Panc1 (cell line): ENCODE measurements around the gene CAPN3. TPM values are rescaled to one million over a fixed set of nuclear protein-coding genes. Genes with fewer than 3 reads are reported as not detected.

ENCODE experiments used
- ATAC-seq: fragments of 200-7000 bp; cut with Tn5 transposase; 2 replicates; pipeline ENCODE4 v1.9.1; 2020; ENCODE audit warnings: mild to moderate bottlenecking, moderate library complexity
- BruUV-seq: library from RNA; stranded (reverse); fragments of 400-500 nt; replicated peaks from 2 replicates; lab custom pipeline; 2021; lab: Mats Ljungman, UMichigan
- CTCF ChIA-PET: fragments of 300-600 bp; sonication (Branson Sonifier 250); formaldehyde crosslinking; loops from one replicate; lab custom pipeline; 2022; ENCODE audit warnings: antibody characterized with exemption; lab: Charles Lee
- POLR2A ChIA-PET: fragments of 300-600 bp; sonication (Branson Sonifier 250); formaldehyde crosslinking; loops from one replicate; lab custom pipeline; 2022; ENCODE audit warnings: antibody characterized with exemption; lab: Charles Lee
- DNase-seq: peaks from one replicate; pipeline ENCODE4 v3.0.0-alpha.2; 2010; ENCODE audit warnings: low read depth, low spot score
- H3K27ac ChIP-seq: 2 replicates; pipeline ENCODE4 v1.5.1; 2011; ENCODE audit warnings: mild to moderate bottlenecking, low read length, inconsistent platforms
- H3K27me3 ChIP-seq: fragments of 200-500 bp; sonication (Bioruptor generic); 2 replicates; pipeline ENCODE4 v1.6.0; 2014; ENCODE audit warnings: low read length, inconsistent platforms; ENCODE audit not compliant: control insufficient read depth, insufficient read depth
- H3K36me3 ChIP-seq: fragments of 200-500 bp; sonication (Bioruptor generic); 2 replicates; pipeline ENCODE4 v1.5.1; 2014; ENCODE audit warnings: inconsistent platforms, mild to moderate bottlenecking, low read length, moderate library complexity; ENCODE audit not compliant: control insufficient read depth, insufficient read depth
- H3K4me1 ChIP-seq: 2 replicates; pipeline ENCODE4 v1.5.1; 2011; ENCODE audit warnings: inconsistent platforms, mild to moderate bottlenecking, low read length, moderate library complexity; ENCODE audit not compliant: control insufficient read depth, insufficient read depth
- H3K4me3 ChIP-seq, 2 experiments: 2 replicates each; pipeline ENCODE4 v1.5.1; 2011 to 2012; ENCODE audit warnings: low read depth in 2 of 2, low read length in 2 of 2, mild to moderate bottlenecking in 2 of 2, inconsistent platforms in 1 of 2, moderate library complexity in 1 of 2
- H3K9me3 ChIP-seq: fragments of 200-500 bp; sonication (Bioruptor generic); 2 replicates; pipeline ENCODE4 v1.5.1; 2014; ENCODE audit warnings: low read depth, mild to moderate bottlenecking, inconsistent platforms, low read length, moderate library complexity; ENCODE audit not compliant: control insufficient read depth, insufficient read depth
- POLR2AphosphoS5 ChIP-seq: IDR thresholded peaks from 2 replicates; pipeline ENCODE4 v1.6.1; 2012; ENCODE audit warnings: mild to moderate bottlenecking, low read depth, low read length, moderate library complexity
- SIN3A ChIP-seq: IDR thresholded peaks from 2 replicates; pipeline ENCODE4 v1.6.1; 2012; ENCODE audit warnings: low read depth, mild to moderate bottlenecking, low read length, moderate library complexity, borderline replicate concordance; ENCODE audit not compliant: insufficient read depth
- TCF7L2 ChIP-seq: IDR thresholded peaks from 2 replicates; pipeline ENCODE4 v1.6.1; 2011; ENCODE audit warnings: mild to moderate bottlenecking, low read depth, low read length, inconsistent platforms
- in situ Hi-C: cut with HindIII; loops from 2 replicates; pipeline ENCODE4 v1.10.0; 2016; ENCODE audit warnings: low sequenced_read_pairs, low pct_unique_long_range_greater_than_20kb
- intact Hi-C: fragments of 100-400 bp; cut with micrococcal nuclease; formaldehyde crosslinking; loops from one replicate; pipeline ENCODE4 v1.10.0; 2022; ENCODE audit not compliant: unreplicated experiment
- total RNA-seq: library from RNA; stranded (reverse); gene quantifications from one replicate; pipeline ENCODE4 v1.2.1, GENCODE V29; 2021; ENCODE audit not compliant: unreplicated experiment
- TF ChIP-seq, protein P1 (sequence below), 2 experiments: IDR thresholded peaks; 2 replicates each; pipeline ENCODE4 v1.6.1; 2011 to 2012; ENCODE audit warnings: low read depth in 2 of 2, control low read depth in 1 of 2, low read length in 1 of 2, mild to moderate bottlenecking in 1 of 2, moderate library complexity in 1 of 2; ENCODE audit not compliant: insufficient read depth in 1 of 2
- TF ChIP-seq, protein P2 (sequence below): fragments of 450-650 bp; IDR thresholded peaks from 2 replicates; pipeline ENCODE4 v1.5.1; 2017; ENCODE audit warnings: mild to moderate bottlenecking

CAPN3 gene
- total RNA-seq, 1 experiment from 2014 or later = 0.31 TPM

DNA sequence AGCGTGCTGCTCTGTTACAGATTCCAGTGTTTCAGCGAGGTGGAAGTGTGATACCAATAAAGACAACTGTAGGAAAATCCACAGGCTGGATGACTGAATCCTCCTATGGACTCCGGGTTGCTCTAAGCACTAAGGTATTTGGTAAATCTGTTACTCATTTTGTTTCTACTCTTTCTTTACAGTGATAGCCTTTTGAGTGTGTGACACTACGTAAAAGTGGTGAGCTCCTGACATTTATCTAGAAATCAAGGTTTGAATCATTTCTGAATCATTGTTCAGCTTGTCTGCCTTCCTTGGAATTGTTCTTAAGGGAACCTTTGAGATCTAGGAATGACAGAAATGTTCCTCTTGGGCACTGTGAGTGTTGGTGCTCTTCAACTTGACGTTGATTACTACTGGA lies 11.2 kb upstream of the CAPN3 start:
- Histone ChIP-seq H3K9me3 (no peaks in the 10 kb centered on the region), H3K27me3 (no peaks in the 10 kb centered on the region), H3K36me3 (no peaks in the 10 kb centered on the region), H3K27ac (no peak overlapping the region), H3K4me1 (no peaks in the 10 kb centered on the region), H3K4me3 (no peak overlapping the region)
- ChIA-PET POLR2A (no interaction called here), CTCF (no interaction called here)
- no peak for ATAC-seq
- no TSS peak for BruUV-seq
- intact Hi-C loops (no loop called here), in situ Hi-C loops (no loop called here)
- no peak for TF ChIP-seq SIN3A
- TF ChIP-seq, protein P1, sequence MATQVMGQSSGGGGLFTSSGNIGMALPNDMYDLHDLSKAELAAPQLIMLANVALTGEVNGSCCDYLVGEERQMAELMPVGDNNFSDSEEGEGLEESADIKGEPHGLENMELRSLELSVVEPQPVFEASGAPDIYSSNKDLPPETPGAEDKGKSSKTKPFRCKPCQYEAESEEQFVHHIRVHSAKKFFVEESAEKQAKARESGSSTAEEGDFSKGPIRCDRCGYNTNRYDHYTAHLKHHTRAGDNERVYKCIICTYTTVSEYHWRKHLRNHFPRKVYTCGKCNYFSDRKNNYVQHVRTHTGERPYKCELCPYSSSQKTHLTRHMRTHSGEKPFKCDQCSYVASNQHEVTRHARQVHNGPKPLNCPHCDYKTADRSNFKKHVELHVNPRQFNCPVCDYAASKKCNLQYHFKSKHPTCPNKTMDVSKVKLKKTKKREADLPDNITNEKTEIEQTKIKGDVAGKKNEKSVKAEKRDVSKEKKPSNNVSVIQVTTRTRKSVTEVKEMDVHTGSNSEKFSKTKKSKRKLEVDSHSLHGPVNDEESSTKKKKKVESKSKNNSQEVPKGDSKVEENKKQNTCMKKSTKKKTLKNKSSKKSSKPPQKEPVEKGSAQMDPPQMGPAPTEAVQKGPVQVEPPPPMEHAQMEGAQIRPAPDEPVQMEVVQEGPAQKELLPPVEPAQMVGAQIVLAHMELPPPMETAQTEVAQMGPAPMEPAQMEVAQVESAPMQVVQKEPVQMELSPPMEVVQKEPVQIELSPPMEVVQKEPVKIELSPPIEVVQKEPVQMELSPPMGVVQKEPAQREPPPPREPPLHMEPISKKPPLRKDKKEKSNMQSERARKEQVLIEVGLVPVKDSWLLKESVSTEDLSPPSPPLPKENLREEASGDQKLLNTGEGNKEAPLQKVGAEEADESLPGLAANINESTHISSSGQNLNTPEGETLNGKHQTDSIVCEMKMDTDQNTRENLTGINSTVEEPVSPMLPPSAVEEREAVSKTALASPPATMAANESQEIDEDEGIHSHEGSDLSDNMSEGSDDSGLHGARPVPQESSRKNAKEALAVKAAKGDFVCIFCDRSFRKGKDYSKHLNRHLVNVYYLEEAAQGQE (IDR thresholded peaks at IDR 0.05; ENCODE audit: insufficient read depth in 1 of 2, low read depth in 2 of 2, low read length in 1 of 2) = no peak
- TF ChIP-seq, protein P2, sequence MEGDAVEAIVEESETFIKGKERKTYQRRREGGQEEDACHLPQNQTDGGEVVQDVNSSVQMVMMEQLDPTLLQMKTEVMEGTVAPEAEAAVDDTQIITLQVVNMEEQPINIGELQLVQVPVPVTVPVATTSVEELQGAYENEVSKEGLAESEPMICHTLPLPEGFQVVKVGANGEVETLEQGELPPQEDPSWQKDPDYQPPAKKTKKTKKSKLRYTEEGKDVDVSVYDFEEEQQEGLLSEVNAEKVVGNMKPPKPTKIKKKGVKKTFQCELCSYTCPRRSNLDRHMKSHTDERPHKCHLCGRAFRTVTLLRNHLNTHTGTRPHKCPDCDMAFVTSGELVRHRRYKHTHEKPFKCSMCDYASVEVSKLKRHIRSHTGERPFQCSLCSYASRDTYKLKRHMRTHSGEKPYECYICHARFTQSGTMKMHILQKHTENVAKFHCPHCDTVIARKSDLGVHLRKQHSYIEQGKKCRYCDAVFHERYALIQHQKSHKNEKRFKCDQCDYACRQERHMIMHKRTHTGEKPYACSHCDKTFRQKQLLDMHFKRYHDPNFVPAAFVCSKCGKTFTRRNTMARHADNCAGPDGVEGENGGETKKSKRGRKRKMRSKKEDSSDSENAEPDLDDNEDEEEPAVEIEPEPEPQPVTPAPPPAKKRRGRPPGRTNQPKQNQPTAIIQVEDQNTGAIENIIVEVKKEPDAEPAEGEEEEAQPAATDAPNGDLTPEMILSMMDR = no peak
- TF ChIP-seq POLR2AphosphoS5 = no peak
- TF ChIP-seq TCF7L2 = no peak
- no peak for DNase-seq

DNA sequence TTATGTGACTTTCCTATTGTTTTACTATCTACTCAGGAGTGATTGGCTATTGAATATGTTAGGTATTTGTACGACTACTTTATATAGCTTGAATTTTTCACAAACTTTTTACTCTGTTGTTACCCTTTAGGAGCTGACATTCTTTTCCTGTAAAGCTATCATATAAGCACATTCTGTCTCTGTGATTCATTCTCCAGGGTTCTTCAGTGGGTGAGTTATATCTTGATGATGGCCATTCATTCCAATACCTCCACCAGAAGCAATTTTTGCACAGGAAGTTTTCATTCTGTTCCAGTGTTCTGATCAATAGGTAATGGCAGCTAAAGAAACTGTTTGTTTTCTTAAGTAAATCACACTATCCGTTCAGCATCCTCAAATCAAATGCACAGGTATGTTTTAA lies 10.1 kb upstream of the CAPN3 start:
- H3K9me3 ChIP-seq = no peaks in the 10 kb centered on the region
- no peak overlapping the region for H3K4me3 ChIP-seq
- TF ChIP-seq POLR2AphosphoS5 (no peak), SIN3A (no peak), TCF7L2 (no peak)
- TF ChIP-seq, protein P2 = no peak
- TF ChIP-seq, protein P1 (IDR thresholded peaks at IDR 0.05; ENCODE audit: insufficient read depth in 1 of 2, low read depth in 2 of 2, low read length in 1 of 2) = no peak
- H3K27me3 ChIP-seq = no peaks in the 10 kb centered on the region
- intact Hi-C loops = no loop called here
- in situ Hi-C loops = no loop called here
- POLR2A ChIA-PET = no interaction called here
- H3K27ac ChIP-seq = no peak overlapping the region
- DNase-seq (no peak), ATAC-seq (no peak)
- no peaks in the 10 kb centered on the region for H3K36me3 ChIP-seq
- H3K4me1 ChIP-seq = no peaks in the 10 kb centered on the region
- CTCF ChIA-PET = no interaction called here
- no TSS peak for BruUV-seq
